ENCODE measurements around the gene ARHGEF4.

ARHGEF4 gene

GRCh38 chr2:130954873-130955272, 118.2 kb downstream of the ARHGEF4 start:
- Histone ChIP-seq H3K9me2 (replicated peaks; ENCODE audit: low read depth, low read length) (no peaks in the 10 kb centered on the region), H4K20me1 (ENCODE audit: insufficient read depth, low read length, poor library complexity, severe bottlenecking) (no peaks in the 10 kb centered on the region), H3K9ac (ENCODE audit: low read depth, low read length, poor library complexity, severe bottlenecking) (no peak overlapping the region), H3K79me2 (ENCODE audit: insufficient read depth, low read length) (no peaks in the 10 kb centered on the region), H3K27me3 (ENCODE audit: insufficient read depth, low read length, poor library complexity, severe bottlenecking) (no peaks in the 10 kb centered on the region), H3K36me3 (ENCODE audit: insufficient read depth, low read length) (no peaks in the 10 kb centered on the region), H3F3A (ENCODE audit: low read depth) (0 out of 2 replicates have a peak, but pooled peaks cover 2% of the 10 kb centered on the region), H3K4me2 (ENCODE audit: low read depth, low read length, poor library complexity, severe bottlenecking) (no peak overlapping the region), H3K4me3 (ENCODE audit: low read length, poor library complexity, severe bottlenecking) (no peak overlapping the region), H2AFZ (ENCODE audit: low read length) (no peak overlapping the region), H3K4me1 (ENCODE audit: insufficient read depth, low read length, poor library complexity, severe bottlenecking) (peaks cover 5% of the 10 kb centered on the region), H3K9me3 (ENCODE audit: insufficient read depth, low read depth, low read length) (peaks cover 12% of the 10 kb centered on the region; the same call in 1 of the 2 replicates)
- TF ChIP-seq EZH2phosphoT487 (IDR thresholded peaks at IDR 0.05; ENCODE audit: borderline replicate concordance), result no peak
- no peak for TF ChIP-seq CTCF (conservative IDR thresholded peaks at IDR 0.05; ENCODE audit: low read length)

GRCh38 chr2:130957915-130958314, 121.2 kb downstream of the ARHGEF4 start:
- no peaks in the 10 kb centered on the region for H3K27me3 ChIP-seq (ENCODE audit: insufficient read depth, low read length, poor library complexity, severe bottlenecking)
- H3K4me1 ChIP-seq (ENCODE audit: insufficient read depth, low read length, poor library complexity, severe bottlenecking), result peaks cover 5% of the 10 kb centered on the region
- peaks cover 12% of the 10 kb centered on the region; the same call in 1 of the 2 replicates for H3K9me3 ChIP-seq (ENCODE audit: insufficient read depth, low read depth, low read length)
- H3K9me2 ChIP-seq (replicated peaks; ENCODE audit: low read depth, low read length), result no peaks in the 10 kb centered on the region
- H3K9ac ChIP-seq (ENCODE audit: low read depth, low read length, poor library complexity, severe bottlenecking), result no peak overlapping the region
- H3K4me2 ChIP-seq (ENCODE audit: low read depth, low read length, poor library complexity, severe bottlenecking), result no peak overlapping the region
- no peaks in the 10 kb centered on the region for H3K79me2 ChIP-seq (ENCODE audit: insufficient read depth, low read length)
- H3F3A ChIP-seq (ENCODE audit: low read depth), result 0 out of 2 replicates have a peak, but pooled peaks cover 2% of the 10 kb centered on the region
- H4K20me1 ChIP-seq (ENCODE audit: insufficient read depth, low read length, poor library complexity, severe bottlenecking), result no peaks in the 10 kb centered on the region
- H3K36me3 ChIP-seq (ENCODE audit: insufficient read depth, low read length), result no peaks in the 10 kb centered on the region
- TF ChIP-seq CTCF (conservative IDR thresholded peaks at IDR 0.05; ENCODE audit: low read length) (no peak), EZH2phosphoT487 (IDR thresholded peaks at IDR 0.05; ENCODE audit: borderline replicate concordance) (no peak)
- no peak overlapping the region for H3K4me3 ChIP-seq (ENCODE audit: low read length, poor library complexity, severe bottlenecking)
- H2AFZ ChIP-seq (ENCODE audit: low read length), result 0 out of 2 replicates have a peak overlapping the region, but pooled peaks have one; percentile 60

- TF ChIP-seq CTCF (conservative IDR thresholded peaks at IDR 0.05; ENCODE audit: low read length), result no peak
- no peak for TF ChIP-seq EZH2phosphoT487 (IDR thresholded peaks at IDR 0.05; ENCODE audit: borderline replicate concordance)
Measured at GRCh38 chr2:130963196-130963848, 126.6 kb downstream of the ARHGEF4 start.

More at GRCh38 chr2:130963196-130963848, 126.6 kb downstream of the ARHGEF4 start:
- no peaks in the 10 kb centered on the region for H3K27me3 ChIP-seq (ENCODE audit: insufficient read depth, low read length, poor library complexity, severe bottlenecking)
- H3K9me2 ChIP-seq (replicated peaks; ENCODE audit: low read depth, low read length), result no peaks in the 10 kb centered on the region
- no peaks in the 10 kb centered on the region for H3K79me2 ChIP-seq (ENCODE audit: insufficient read depth, low read length)
- H3K4me2 ChIP-seq (ENCODE audit: low read depth, low read length, poor library complexity, severe bottlenecking), result no peak overlapping the region
- H2AFZ ChIP-seq (ENCODE audit: low read length), result no peak overlapping the region
- H3K36me3 ChIP-seq (ENCODE audit: insufficient read depth, low read length), result no peaks in the 10 kb centered on the region
- no peaks in the 10 kb centered on the region for H3F3A ChIP-seq (ENCODE audit: low read depth)
- no peaks in the 10 kb centered on the region for H4K20me1 ChIP-seq (ENCODE audit: insufficient read depth, low read length, poor library complexity, severe bottlenecking)
- H3K9ac ChIP-seq (ENCODE audit: low read depth, low read length, poor library complexity, severe bottlenecking), result no peak overlapping the region
- no peak overlapping the region for H3K4me3 ChIP-seq (ENCODE audit: low read length, poor library complexity, severe bottlenecking)
- H3K4me1 ChIP-seq (ENCODE audit: insufficient read depth, low read length, poor library complexity, severe bottlenecking), result peaks cover 6% of the 10 kb centered on the region
- H3K9me3 ChIP-seq (ENCODE audit: insufficient read depth, low read depth, low read length), result no peaks in the 10 kb centered on the region

Measured in Loucy (cell line).